SKM-1 treated with dmso at 0.1 percent for 144 hours (cell line): ENCODE data around the gene ACAP2.
"Not testable (repeated sequence)": the region's sequence is repeated elsewhere in the genome, so short reads cannot be mapped to it uniquely, and the experiment has no call there.

Experiments used
- DNase-seq: peaks from one replicate; lab custom pipeline; 2025; ENCODE audit not compliant: unreplicated experiment; lab: John Stamatoyannopoulos, UW

The ACAP2 gene

GRCh38 chr3:195296662-195297061 is 146.2 kb downstream of the ACAP2 start:
- DNase-seq = no peak

GRCh38 chr3:195291121-195291520 is 151.7 kb downstream of the ACAP2 start:
- DNase-seq = no peak

GRCh38 chr3:195290643-195291042 is 152.2 kb downstream of the ACAP2 start:
- not testable (repeated sequence) for DNase-seq

GRCh38 chr3:195286115-195286872 is 156.5 kb downstream of the ACAP2 start:
- DNase-seq = no peak

- no peak for DNase-seq
These were observed 157.4 kb downstream of the ACAP2 start for GRCh38 chr3:195285372-195285771.

- DNase-seq = no peak
These were observed 158.0 kb downstream of the ACAP2 start for GRCh38 chr3:195284842-195285241.

- no peak for DNase-seq
These were observed 159.9 kb downstream of the ACAP2 start for GRCh38 chr3:195282961-195283360.

- DNase-seq = no peak
These were observed 168.4 kb downstream of the ACAP2 start for GRCh38 chr3:195274259-195274966.

- DNase-seq = peak; percentile 70
These were observed 171.2 kb downstream of the ACAP2 start for GRCh38 chr3:195271410-195272243.

- DNase-seq = peak; percentile 64
These were observed 171.9 kb downstream of the ACAP2 start, which contains the start of gene XXYLT1 for GRCh38 chr3:195270817-195271409. Gene XXYLT1, minus strand, starts transcription at chr3:195271159. Its CDS starts 101 bp downstream, at chr3:195271058.

- DNase-seq = peak; percentile 34
These were observed 172.6 kb downstream of the ACAP2 start for GRCh38 chr3:195270079-195270816.

GRCh38 chr3:195269375-195270078 is 173.3 kb downstream of the ACAP2 start:
- peak; percentile 59 for DNase-seq

- no peak for DNase-seq
These were observed 174.1 kb downstream of the ACAP2 start for GRCh38 chr3:195268576-195269309.

- DNase-seq = no peak
These were observed 175.7 kb downstream of the ACAP2 start for GRCh38 chr3:195267096-195267495.

- DNase-seq = no peak
These were observed 176.4 kb downstream of the ACAP2 start for GRCh38 chr3:195266428-195266827.

GRCh38 chr3:195265363-195265976 is 177.3 kb downstream of the ACAP2 start:
- DNase-seq = no peak

GRCh38 chr3:195263925-195264600 is 178.8 kb downstream of the ACAP2 start:
- no peak for DNase-seq
